Inflammatory macrophage treated with lipopolysaccharide for 1 hour (primary cell): Measurements from ENCODE around the gene GMCL1.
"Not testable (repeated sequence)": the region's sequence is repeated elsewhere in the genome, so short reads cannot be mapped to it uniquely, and the experiment has no call there.

Experiments
- DNase-seq, 2 donors: peaks; one replicate each; pipeline ENCODE4 v3.0.0-alpha.2; 2020 to 2022

Gene GMCL1

DNA sequence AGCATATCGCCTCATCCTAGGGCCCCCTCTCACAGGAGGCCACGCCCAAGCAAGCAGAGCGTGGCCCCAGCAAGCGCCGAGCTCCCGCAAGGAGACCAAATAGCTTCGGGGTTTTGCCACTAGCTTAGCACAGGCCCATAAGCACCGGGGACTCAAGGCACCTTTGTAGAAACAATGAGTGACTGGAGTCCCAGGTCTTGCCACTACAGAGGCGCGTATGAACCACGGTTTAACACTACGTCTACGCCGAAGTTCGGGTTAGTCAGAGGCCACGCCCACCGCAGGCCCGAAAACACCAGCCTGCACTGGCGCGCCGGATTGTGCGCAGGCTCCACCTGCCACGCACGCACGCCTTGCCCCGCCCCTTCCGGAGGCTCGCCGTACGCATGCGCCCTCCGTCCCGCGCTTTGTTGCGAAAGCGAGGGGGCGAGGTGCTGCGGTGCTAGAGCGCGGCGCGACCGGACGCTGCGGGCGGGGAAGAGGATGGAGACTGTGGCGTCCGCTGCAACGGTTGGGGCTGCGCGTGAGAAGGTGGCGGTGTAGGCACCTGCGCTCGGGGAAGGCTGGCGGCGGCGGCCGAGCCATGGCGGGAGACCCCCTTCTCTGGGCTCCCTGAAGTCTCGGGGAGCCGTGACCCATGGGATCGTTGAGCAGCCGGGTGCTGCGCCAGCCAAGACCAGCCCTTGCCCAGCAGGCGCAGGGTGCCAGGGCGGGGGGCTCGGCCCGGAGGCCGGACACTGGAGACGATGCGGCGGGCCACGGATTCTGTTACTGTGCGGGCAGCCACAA is at the start of gene GMCL1:
TSS of gene GMCL1 (plus strand) at position 405 of the 789 bp plus-strand sequence. CDS start at position 638, 233 bp downstream.
- DNase-seq: peak; percentile 93 to 96

GRCh38 chr2:69780921-69781320 is 48.5 kb upstream of the GMCL1 start:
- DNase-seq: no peak

- no peak for DNase-seq
Measured at GRCh38 chr2:69781321-69782248, 47.9 kb upstream of the GMCL1 start.

- DNase-seq: no peak
Measured at GRCh38 chr2:69784228-69784627, 45.2 kb upstream of the GMCL1 start.

- no peak for DNase-seq
Measured at GRCh38 chr2:69785358-69785757, 44.1 kb upstream of the GMCL1 start.

GRCh38 chr2:69786052-69786560 is 43.4 kb upstream of the GMCL1 start:
- no peak for DNase-seq

- no peak for DNase-seq
Measured at GRCh38 chr2:69789175-69789721, 40.2 kb upstream of the GMCL1 start.

- no peak for DNase-seq
Measured at GRCh38 chr2:69789772-69790600, 39.5 kb upstream of the GMCL1 start.

GRCh38 chr2:69790601-69790959 is 38.9 kb upstream of the GMCL1 start:
- DNase-seq: no peak

GRCh38 chr2:69791045-69791444 is 38.4 kb upstream of the GMCL1 start:
- no peak for DNase-seq

DNA sequence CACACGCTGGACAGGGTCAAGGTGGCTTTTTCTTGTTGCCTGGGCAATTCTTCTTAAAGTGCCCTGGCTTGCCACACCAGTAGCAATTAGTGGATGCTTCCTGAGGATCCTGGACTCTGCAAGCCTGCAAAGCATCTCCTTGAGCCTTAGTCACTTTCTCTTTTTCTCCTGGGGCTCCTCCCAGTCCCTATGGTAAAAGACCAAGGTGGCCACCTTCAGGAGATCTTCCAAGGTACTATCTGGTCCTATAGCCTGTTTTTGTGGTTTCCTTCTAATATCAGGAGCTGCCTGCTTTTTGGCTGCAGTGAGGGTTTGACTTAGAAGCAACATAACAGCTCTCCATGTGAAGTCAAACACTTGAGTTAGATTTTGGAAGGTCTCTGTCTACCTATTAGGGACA is 33.3 kb upstream of the GMCL1 start:
- DNase-seq: no peak

DNA sequence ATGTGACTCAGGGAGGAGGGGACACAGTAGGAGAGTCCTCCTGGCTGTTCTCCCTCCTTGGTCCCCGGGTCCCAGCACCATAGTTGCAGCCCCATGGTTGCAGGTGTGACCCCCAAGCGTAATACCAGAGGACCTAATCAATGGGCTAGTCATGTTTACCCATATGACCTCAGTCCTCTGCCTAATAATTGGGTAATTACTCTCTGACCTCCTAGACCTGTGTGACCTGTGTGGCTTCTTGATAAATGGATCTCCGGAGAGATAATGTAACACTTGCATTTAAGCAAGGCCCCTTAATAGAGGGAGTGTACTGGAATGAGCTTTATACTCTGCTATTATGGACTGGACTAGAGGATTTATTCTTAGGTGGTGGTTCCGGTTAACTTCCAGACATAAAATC is 32.2 kb upstream of the GMCL1 start:
- DNase-seq: no peak

DNA sequence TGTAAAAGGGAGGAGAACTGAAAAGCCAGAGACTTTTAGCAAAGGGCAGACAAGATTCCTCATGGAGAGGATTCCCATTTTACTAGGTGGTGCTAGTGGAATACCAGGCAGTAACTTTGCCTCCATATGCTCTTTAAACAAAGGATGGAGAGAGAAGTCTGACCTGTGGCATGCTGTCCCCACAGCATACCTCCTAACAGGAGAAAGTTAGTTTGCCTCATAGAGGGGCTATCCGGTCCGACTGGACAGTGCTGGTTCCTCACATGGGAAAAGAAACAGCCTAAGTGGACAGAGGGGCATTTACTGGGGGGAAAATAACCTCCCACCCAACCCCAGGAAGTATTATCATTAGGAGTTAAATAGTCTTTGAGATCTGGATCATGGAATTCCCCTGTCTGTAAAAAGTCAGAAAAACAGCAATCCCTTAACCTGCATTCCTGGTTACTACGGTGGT is 31.6 kb upstream of the GMCL1 start:
- DNase-seq: no peak

DNA sequence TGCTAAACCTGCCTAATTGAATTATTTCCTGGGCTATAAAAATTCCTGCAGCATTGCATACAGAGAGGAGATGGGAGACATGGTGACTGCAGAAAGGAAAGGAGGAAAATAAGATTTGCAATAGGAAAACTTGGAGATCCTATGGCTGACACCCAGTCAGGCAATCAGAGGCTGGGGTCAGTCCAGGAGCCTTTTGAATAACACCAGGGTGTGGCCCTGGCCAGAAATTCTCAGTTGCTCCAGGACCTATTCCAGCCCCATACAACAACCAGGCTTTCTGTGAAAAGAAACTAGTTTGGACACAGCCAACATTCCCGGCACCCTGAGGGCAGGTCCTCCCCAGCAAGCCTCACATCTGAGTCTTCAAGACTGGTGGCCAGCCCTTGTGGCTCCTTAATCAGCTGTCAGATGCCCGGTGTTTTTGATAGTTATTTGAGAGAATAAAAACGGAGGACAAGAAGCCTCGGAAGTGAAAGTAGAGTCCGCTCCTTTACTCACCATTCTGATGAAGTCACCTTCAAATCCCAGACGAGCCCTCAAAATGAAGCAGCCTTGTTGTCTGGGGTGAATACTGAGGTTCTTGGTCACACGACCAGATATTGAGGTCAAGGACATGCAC is 31.1 kb upstream of the GMCL1 start:
- no peak for DNase-seq

DNA sequence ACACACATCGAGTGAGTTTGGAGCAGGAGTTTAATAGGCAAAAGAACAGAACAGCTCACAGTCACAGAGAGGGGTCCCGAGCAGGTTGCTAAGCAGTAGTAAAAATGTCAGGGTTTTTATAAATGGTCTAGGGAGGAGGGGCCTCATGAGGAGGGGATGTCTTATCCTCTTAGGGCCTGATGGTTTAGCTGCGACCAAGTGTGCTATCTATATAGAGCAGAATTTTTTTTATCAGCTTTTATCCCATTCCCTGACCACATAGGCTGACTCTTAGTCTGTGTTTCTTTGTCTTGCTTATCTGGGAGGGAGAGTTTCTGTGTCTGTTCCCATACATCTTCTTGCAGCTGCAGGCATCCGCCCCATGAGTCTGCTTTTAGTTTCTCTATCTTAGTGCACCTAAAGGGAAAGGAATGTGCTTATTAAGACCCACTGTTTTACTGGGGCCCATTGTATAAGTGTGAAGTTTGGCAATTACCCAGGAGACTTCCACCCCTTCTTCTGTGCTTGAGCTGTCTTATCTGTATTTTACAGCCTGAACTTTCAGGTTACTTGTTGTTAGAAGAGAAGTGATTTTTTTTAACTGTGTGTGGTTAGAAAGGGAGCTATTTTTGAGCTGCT is 30.4 kb upstream of the GMCL1 start:
- DNase-seq: no peak

DNA sequence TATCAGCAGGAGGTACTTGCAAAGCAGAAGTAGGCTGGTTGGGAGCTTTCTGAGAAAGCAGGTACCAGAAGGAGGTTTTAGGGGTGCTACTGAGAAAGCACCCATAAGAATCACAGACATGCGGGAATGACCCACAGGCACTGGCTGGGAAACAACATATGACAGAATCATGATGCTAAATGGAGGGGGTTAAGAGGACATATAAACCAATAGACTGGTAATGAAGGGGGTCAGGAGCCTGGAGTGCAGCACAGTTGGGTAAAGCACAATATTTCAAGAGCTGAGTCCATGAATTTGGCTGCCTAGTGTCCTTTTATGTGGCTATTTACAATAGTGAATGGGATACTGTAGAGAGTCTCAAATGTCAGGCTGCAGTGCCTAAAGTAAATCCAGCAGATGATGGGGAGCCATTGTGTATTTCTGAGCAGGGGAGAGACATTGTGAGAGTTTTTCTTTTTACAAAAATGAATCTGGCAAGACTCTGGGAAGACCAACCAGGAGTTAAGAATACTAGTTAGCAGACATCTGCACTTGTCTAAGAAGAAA is 27.6 kb upstream of the GMCL1 start:
- DNase-seq: no peak

- not testable (repeated sequence) for DNase-seq
Measured at GRCh38 chr2:69802781-69803367, 26.6 kb upstream of the GMCL1 start.

GRCh38 chr2:69804416-69804815 is 25.0 kb upstream of the GMCL1 start:
- DNase-seq: no peak

GRCh38 chr2:69805887-69806286 is 23.6 kb upstream of the GMCL1 start:
- DNase-seq: no peak

GRCh38 chr2:69807821-69808540 is 21.5 kb upstream of the GMCL1 start:
- no peak for DNase-seq
